ENCODE data around the gene OCRL.
A peak's percentile ranks its signal among the peaks of the same experiment; 100 is the strongest.
"Not testable (repeated sequence)": the region's sequence is repeated elsewhere in the genome, so short reads cannot be mapped to it uniquely, and the experiment has no call there.

OCRL gene

DNA sequence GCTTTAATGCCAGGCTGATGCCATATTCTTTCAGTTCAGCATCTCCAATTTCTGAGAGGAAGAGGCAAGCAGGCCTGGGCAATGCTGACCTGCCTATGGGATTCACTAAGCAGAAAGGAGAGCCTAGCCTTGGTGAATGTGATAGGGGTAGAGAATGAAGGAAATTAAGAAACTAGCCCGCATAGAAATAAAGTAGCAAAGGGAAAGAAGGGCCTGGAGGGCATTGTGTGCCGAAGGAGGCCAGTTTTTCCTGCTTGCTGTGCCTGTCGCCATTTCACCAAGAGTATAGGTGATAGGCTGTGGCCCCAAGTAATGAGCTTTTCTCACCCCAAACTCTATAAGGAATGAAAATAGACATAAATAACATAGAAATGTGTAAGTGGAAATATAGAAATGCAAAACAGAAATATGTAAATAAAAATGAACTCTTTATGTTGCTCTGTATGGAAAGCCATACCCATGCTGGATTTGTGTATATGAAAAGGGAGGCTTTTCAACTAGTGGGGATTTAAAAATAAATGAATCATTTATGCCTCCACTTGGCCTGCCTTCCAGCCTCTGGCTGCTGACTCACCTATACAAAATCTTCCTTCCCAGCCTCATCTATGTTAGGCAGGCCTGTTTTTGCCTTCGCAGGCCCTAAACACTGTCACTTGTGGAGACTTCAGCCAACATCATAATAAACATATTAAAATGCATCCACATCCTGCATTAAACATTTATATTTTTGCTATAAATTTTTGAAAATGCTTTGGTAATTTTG lies 5.1 kb upstream of the OCRL start:
- DNase-seq (ENCODE audit: low spot score) = no peak

DNA sequence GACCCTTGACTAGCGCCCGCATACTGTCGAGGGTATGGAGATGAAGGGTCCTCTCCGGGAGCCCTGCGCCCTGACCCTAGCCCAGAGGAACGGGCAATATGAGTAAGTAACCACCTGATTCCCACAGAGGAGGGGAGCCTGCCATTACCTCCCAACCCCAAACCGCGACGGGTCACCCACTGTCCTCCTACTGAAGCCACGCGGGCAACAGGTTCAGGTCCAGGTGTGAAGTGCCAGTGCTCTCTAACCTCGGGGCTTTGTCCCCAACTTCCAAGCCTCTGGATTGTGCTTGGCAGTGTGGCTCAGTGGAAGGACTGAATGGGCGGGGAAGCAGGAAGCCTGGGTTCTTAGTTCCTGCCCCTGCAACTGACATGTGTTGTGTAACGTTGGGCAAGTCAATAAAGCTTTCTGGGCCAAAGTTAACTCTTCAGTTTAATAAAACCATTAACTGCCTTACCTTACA lies 694 bp downstream of the OCRL start:
- DNase-seq (ENCODE audit: low spot score) = peak; percentile 5

DNA sequence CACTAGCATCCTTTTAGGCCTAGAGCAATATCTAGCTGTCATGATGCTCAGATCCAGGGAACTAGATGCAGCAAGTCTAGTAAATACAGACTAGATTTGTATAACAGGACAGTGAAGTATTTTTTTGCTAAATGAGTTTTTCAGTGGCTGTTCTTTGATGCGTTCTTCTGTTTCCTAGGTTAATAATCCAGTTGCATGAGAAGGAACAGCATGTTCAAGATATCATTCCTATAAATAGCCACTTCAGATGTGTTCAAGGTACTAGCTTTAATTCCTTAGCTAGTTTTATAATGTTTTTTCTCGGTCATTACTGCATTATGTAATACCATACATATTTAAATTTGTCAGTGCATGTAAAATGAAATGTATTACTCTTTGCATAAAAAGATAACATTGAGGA lies 4.7 kb downstream of the OCRL start:
- no peak for DNase-seq (ENCODE audit: low spot score)

DNA sequence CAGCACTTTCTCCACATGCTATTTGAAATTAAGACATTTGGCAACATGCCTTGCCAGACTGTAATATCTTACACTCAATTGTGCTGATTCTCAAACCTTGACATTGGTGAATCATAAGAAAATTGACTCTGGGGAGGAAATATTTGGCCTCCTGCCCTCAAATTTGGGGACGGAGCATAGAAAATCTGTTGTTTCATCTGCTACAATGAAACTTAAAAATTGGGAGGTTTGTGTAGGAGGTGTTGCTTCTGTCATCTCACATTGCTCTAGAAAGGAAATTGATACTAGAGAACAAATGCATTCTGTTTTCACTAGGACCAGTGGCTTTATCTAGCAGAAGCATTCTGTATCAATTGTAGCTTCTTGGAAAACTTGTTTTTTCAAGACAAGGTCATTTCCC lies 5.3 kb downstream of the OCRL start:
- DNase-seq (ENCODE audit: low spot score) = no peak

DNA sequence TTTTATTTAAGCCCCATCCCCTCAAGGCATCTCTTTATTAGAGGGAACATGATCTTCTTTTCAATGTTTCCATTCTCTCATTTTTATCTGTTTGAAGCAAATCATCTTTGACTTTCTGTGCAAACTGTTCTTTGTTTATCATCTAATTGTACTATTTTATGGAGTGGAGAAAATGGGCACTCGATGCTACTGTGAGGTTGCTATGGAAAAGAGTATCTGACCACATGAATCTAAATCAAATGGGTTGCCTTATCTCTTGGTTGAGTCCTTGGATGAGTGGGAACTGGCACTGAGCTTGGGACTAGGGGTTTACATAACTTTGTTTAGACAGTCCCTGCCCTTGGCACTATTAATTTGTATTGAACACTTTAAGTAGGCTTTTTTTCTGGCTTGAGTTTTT lies 9.1 kb downstream of the OCRL start:
- DNase-seq (ENCODE audit: low spot score) = no peak

DNA sequence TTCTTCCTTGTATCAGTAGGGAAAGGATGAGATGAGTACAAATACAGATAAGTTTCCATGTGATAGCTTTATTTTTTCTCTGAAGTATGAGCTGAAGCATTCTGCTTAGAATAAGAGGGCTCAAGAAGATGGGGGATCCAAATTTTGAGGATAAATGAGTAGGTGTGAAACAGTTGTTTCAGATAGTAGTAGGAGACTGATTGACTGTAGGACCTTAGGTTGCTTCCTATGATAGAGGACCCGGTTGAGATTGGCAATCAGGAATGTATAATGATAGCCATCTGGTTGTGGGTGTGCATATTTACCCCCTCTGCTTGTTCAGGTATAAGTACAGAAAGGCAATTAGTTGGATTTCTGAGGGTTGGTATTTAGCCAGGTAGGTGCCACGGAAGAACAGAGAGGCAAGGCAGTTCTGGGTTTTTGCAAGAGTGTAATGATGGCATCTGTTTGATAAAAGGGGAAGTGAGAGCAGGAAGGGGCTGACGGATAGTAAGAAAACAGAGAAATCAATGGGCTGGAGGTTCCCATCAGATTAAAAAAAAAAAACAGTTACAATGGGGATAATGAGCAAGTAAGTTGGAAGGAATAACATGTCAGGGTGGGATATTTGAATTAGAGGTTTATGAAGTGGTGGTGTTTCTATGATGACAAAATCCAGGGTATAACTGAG lies 13.7 kb downstream of the OCRL start:
- no peak for DNase-seq (ENCODE audit: low spot score)

DNA sequence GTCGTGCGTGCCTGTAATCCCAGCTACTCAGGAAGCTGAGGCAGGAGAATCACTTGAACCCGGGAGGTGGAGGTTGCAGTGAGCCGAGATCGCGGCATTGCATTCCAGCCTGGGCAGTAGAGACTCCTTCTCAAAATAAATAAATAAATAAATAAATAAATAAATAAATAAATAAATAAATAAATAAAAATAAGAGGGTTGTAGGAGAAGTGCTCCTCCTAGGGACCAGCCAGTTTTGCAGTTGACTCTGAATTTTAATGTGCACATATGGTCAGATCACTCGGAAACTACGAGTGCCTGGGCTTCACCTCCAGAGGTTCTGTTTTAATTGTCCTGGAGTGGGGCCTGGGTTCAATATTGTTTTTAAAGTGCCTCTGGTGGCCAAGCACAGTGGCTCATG lies 14.8 kb downstream of the OCRL start:
- not testable (repeated sequence) for DNase-seq (ENCODE audit: low spot score)

DNA sequence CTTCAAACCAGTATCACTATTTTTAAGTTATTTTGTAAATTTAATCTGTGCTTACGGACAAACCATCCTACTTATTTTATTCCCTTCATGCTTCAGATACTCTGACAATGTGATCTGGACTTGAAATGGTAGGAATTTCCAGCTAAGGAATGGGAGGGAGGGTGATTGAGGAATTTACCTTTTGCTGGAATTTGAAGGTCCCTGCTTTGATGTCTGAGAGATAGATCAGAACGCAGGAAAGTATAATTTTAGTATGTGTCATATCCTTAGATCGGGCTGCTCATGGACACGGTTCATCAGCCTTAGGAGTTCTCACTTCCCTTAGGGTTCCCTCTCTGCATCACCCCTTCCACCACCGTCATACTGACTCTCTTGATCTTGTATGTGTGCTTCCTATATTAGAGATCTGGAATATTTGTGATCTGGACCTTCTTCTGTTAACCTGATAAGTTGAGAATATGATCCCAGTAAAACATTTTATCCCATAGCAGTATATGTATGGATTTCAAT lies 16.8 kb downstream of the OCRL start:
- DNase-seq (ENCODE audit: low spot score) = no peak

DNA sequence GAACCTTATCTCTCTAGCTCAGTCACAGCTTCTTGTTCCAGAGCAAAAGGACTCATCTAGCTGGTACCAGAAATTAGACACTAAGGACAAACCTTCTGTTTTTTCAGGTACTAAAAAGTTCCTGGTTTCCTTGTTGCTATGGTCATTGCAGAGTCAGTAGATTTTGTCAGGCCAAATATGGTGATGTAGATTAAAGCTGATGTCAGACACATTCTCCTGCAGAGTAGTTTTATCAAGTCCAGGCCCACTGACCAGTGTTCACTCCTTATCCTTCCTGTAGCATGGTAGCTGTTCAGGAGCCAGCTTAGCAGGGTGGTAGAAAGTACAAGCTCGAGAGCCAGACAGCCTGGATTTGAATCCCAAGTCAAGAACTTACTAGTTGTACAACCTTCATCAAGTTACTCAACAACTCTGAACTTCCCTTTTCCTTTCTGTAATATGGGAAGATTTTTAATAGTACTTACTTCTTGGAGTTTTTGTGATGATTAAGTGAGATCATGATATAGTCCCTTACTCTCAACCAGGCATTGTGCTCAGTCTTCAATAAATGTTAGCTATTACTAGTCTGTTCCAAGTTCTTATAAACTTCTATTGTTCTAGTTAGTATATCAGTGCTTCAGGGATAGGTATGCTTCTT lies 17.9 kb downstream of the OCRL start:
- DNase-seq (ENCODE audit: low spot score) = no peak

DNA sequence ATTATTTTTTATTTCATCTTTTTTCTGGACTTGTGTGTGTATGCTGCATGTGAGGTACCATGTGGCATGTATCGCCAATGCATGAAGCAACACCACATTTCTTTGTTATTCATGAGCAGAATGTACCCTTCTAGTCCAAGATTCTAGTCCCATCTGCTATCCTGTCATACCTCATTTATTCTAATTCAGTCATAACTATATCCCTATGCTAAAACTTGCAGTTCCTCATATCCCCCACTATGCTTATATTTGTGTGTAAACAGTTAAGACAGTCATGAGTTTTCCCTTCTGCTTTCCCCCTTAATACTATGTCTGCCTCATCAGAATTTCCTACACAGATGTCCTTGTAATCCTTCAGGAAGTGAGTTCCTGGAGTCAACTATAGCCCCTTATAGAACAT lies 19.7 kb downstream of the OCRL start:
- no peak for DNase-seq (ENCODE audit: low spot score)

DNA sequence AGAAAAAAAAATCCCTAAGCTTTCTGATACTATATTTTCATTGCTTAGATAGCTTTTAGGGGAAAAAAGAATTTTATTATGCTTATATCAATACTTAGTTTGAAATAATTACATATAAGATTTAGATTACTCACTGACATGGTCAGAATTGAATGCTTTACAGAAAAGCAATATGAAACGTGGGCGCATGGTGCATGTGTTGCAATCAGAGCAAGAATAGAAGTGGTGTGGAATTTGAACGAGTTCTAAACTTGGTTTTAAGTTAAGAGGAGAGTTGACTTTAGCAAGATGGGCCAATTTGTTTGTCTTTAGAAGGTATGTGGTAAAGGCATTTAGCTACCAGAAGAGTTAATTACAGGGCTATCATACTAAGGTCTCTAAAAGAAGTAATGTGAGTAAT lies 21.4 kb downstream of the OCRL start:
- DNase-seq (ENCODE audit: low spot score) = no peak

DNA sequence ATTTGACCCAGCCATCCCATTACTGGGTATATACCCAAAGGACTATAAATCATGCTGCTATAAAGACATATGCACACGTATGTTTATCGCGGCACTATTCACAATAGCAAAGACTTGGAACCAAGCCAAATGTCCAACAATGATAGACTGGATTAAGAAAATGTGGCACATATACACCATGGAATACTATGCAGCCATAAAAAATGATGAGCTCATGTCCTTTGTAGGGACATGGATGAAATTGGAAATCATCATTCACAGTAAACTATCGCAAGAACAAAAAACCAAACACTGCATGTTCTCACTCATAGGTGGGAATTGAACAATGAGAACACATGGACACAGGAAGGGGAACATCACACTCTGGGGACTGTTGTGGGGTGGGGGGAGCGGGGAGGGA lies 24.3 kb downstream of the OCRL start:
- DNase-seq (ENCODE audit: low spot score) = not testable (repeated sequence)

DNA sequence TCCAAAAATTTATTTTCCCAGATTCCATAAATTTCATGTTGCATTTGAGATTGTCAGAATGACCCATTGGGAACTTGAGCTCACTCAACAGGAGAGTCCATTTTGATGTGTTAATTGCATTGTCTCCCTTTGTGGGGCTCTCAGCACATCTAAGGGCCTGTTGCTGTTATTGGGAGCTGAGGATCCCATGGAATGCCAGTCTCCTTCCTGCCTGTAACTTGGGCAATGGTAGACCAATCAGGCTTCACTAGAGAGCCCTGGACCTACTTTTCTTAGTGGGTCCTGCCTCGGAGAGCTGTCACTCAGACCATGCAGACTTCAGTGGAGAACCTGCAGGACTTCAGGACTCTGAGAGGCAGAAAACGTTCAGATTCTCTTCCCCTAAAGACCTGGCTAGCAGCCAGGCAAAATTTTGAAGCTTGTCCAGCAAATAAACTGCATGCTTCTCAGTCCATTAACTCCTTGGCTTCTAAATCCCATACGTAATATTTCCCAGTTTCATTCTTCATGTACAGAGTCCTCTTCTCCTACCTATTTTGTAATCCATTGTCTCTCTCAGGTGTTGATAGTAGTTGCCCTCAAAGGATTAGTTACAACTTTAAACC lies 25.1 kb downstream of the OCRL start:
- DNase-seq (ENCODE audit: low spot score) = no peak

DNA sequence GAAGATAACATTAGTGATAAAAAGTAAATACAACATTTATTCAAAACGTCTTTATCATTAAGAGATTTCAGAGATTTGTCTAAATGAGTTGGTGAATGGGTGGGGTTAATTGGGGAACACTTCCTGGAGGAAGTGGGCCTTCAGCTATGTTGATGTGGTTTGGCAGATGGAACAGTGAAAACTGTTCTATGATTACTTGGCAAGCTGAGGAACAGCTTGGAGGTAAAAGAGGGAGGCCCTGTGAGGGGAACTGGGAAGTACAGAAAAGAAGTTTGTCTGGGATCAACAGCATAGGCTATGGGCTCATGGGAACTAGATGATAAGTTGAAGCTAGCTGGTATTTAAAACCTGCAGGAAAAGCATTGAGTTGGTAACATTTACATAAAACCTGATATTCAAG lies 26.0 kb downstream of the OCRL start:
- DNase-seq (ENCODE audit: low spot score) = no peak

DNA sequence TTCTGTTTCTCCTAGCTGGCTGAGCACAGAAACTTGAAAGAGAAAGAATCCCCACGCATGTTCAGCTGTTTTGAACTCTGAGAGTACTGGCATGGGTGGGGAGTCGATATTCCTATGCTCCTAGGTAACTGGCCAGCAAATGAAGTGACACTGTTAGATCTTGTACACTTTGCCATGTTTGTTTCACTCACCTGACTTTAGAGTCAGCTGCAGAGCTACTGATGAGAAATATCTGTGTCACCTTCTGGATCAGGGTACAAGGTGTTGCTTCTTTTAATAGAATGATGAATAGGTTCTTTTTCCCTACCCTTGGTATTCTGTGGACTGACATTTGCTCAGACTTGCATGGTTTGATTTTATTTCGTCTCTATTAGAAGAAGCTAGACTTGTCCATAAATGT lies 28.3 kb downstream of the OCRL start:
- DNase-seq (ENCODE audit: low spot score) = no peak

DNA sequence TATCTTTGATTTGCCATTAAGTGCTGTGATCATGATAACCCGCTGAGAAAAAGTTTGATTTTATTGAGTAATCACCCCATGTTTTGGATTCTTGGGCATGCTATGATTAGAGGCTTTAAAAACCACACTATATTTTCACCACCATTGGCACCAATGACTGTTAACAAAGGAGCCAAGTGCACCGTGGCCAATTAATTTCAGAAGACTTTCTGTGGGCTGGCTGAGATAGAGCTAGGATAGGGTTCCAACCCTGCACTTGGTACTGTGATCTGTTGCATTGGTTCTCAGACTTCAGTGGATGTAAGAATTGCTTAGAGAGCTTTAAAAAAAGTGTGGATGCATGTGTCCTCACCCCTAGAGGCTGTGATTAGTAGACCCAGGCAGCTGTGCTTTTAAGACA lies 32.4 kb downstream of the OCRL start:
- DNase-seq (ENCODE audit: low spot score) = no peak

DNA sequence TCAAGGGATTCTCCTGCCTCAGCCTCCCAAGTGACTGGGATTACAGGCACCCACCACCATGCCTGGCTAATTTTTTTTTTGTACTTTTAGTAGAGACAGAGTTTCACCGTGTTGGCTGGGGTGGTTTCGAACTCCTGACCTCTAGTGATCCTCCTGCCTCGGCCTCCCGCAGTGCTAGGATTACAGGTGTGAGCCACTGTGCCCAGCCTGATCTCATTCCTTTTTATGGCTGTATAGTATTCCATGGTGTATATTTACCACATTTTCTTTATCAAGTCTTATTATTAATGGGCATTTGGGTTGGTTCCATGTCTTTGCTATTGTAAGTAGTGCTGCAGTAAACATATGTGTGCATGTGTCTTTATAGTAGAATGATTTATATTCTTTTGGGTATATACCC lies 33.6 kb downstream of the OCRL start:
- not testable (repeated sequence) for DNase-seq (ENCODE audit: low spot score)

DNA sequence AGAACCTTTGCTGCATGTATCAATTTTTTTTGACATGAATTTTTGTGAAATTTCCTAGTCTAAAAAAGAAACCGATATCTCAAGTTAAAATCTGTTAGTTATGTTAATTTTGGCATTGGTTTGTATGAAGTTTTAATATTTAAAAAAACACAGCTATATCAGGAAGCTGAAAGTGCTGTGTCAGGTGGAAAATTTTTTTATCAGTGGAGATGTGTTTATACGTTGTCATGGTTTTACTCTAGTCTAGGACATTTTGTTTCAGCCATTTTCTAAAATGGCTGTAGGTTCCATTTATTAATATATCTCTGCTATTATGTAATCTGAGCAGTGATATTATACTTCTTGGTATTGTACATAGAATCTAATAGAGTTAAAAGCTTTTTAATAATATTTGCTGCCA lies 34.2 kb downstream of the OCRL start:
- DNase-seq (ENCODE audit: low spot score) = no peak

DNA sequence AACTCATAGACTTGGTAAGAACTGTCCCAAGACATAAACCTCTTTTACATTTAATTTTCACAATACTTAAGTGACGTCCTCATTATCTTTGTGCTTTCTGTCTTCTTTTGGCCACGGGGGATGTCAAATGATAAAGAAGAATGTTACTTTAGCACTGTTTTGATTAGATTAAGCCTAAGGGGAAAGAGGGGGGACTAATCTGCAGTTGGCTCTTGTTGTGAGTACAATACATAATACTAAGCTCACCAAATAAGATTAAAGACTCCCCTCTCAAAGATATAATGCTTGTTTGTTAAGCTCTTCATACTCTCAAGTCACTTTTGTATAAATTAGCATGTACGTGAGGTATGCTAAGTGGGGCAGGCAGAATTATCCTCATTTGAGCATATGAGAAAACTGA lies 36.5 kb downstream of the OCRL start:
- DNase-seq (ENCODE audit: low spot score) = no peak

DNA sequence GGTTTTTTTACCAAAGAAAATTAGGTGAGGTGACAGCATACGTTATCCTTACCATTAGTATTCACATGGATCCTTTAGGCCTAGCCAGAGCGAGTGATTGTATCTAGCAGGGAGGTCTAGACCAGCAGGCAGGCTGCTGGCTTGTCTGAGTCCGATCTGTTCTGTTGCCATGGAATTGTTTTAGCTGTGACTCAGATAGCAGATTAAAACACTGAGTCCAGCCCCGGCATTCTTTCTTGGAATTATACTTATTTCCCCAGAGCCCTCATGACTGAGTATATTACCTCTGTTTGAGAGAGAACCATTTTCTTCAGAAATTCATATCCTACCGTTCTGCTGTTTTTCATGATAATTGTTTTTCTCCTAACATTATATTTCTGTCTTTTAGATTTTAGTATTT lies 37.4 kb downstream of the OCRL start:
- DNase-seq (ENCODE audit: low spot score) = no peak

DNA sequence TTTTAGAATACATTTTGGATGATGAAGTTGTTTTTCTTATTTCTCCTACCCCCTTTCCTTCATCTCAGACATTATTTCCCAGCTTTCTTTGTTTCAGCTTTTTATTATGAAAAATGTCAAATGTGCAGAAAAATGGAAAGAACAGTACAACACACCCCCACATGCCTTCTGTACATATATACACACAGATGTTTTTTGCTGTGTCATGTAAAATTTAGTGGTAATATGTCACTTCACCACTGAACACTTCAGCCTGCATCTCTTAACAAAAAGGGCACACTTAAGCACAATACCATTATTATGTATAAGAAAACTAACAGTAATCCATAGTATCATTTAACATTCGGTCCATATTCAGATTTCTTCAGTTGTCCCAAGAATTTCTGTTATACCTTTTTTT lies 37.8 kb downstream of the OCRL start:
- no peak for DNase-seq (ENCODE audit: low spot score)

DNA sequence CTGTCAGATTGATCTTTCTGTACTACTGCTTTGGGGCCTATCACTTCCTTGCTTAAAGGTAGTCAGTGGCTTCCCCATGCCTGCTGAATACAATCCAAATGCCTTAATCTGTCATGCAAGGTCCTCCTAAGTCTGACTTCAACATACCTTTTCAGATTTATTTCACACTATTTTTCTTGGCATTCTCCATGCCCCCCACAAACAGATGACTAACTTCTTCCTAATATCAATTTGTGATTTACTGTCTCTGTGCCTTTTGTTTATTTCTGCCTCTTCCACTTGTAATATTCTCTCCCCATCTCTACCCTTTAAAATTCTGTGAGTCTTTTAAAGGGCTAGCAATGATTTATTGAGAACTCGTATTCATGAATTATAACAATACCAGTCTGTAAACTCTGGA lies 41.8 kb downstream of the OCRL start:
- DNase-seq (ENCODE audit: low spot score) = no peak

DNA sequence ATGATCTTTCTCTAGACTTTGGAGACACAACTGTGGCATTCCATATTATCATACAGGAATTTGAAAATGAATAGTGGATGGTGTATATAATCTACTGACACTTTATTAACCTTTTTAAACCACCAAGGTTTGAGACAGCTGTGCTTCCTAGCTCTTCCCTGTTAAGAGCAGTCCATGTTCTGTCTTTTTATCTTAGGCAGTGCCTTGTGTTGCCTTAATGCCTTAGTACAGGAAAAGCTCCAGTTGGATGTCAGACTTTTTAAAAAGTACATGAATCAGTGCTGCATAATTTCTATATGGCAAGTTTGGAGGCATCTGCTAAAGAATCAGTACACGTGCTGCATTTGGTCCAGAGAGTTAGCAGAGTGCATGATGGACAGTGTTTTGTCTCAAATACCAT lies 45.1 kb downstream of the OCRL start:
- DNase-seq (ENCODE audit: low spot score) = no peak

Measured in LoVo (cell line).